Fibroblast of skin of right biceps (primary cell): Measurements from ENCODE around the gene CGB3.

ENCODE experiments used
- DNase-seq: peaks from one replicate; pipeline ENCODE4 v3.0.0-alpha.2; 2013

Gene CGB3

DNA sequence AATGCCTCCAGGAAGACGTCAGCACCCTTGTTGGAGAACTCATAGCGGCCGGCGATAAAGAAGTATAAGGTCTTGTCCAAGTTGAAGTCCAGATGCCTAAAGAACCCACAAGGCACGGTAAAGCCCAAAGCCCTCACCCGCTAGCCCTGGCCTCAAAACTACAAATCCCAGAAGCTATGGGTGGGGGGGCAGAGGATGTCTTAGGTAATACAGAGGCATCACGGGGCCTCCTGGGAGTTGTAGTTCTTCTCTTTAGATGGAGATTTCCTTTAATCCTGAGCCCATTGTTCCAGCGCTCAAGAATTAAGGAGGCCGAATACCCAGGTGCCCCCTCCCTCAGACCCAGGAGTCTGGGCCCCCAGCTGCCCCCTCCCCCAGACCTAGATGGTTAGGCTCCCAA is 41.9 kb downstream of the CGB3 start:
- DNase-seq, result no peak

DNA sequence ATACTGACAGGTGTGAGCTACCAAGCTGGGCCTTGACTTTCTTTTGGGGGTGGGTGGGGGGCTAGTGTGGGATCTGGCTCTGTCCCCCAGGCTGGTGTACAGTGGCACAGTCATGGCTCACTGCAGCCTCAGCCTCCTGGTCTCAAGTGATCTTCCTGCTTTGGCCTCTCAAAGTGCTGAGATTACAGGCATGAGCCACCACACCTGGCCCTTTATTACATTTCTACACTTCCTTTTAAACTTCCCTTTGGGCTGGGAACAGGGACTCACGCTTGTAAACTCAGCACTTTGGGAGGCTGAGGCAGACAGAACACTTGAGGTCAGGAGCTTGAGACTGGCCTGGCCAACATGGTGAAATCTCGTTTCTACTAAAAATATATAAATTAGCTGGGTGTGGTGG is 47.1 kb downstream of the CGB3 start:
- DNase-seq, result no peak

DNA sequence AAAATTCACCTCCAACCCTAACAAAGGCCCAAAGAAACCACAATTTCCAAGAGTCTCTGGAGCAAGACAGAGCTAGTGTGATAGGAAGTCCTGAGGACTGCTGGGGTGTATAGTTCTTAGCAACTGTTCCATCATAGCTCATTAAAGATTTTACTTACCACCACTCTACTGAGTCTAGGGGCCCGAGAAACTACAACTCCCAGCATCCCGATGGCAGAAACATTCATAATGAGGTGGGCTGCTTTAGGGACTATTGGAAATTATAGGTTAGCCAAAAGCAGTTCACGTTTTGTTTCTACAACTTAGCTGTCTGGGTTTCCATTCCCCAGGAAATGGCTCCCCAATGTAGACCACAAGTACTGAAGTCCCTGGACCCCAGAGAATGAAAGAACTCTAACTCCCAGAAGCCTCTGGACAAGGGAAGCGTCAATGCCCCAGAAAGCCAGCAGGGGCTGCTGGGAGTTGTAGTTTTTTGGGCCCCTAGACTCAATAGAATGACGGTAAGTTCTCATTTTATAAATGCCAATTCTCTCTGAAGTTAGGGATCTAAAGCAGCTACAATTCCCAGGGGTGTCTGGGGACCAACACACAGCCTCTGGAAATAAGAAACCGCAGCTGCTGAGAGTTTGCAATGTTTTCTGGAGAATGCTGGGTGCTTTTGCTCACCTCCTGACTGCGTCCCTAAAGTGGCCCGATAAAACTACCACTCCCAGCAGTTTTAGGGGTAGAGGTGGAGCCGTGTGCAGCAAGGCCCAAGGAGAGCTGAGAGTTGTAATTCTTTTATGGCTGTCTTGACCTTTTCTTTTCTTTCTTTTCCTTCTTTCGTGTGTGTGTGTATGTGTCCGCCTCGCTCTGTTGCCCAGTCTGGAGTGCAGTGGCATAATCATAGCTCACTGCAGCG is 47.9 kb downstream of the CGB3 start:
- DNase-seq, result no peak
